GM12891 (cell line): Measurements from ENCODE around the gene PRKACA.

Experiments
- POLR2A ChIP-seq: IDR thresholded peaks from 2 replicates; pipeline ENCODE4 v1.6.1; 2011; ENCODE audit warnings: low read depth, low read length, control low read depth
- POLR2AphosphoS5 ChIP-seq: IDR thresholded peaks from 2 replicates; pipeline ENCODE4 v1.6.1; 2011; ENCODE audit warnings: low read depth, low read length, control low read depth
- POU2F2 ChIP-seq: IDR thresholded peaks from 2 replicates; pipeline ENCODE4 v1.6.1; 2011; ENCODE audit warnings: low read depth, mild to moderate bottlenecking, control low read depth, low read length, moderate library complexity
- SPI1 ChIP-seq: IDR thresholded peaks from 2 replicates; pipeline ENCODE4 v1.6.1; 2011; ENCODE audit warnings: low read depth, low read length, control low read depth
- TAF1 ChIP-seq: IDR thresholded peaks from 2 replicates; pipeline ENCODE4 v1.6.1; 2011; ENCODE audit warnings: low read depth, low read length, control low read depth

DNA sequence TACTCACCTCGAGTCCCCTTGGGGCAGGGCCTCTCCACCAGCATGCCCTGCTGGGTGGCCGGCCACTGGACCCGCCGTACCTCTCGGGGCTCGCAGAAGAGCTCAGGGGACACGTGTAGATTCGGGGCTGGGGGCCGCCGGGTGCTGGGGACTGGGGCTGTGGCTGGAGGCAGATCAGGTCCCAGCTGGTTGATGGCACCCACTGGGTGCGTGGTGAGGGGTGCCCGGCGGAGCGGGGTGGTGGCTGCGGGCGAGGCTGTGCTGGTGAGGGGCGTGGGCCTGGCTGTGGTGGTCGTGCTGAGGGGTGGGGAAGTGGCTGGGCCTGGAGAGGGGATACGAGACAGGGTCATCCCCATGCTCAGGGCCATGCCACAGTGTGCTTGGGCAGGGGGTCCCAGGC lies 43.7 kb upstream of the PRKACA start:
- no peak for TF ChIP-seq POLR2AphosphoS5
- no peak for TF ChIP-seq SPI1
- TF ChIP-seq TAF1, result no peak
- TF ChIP-seq POLR2A, result no peak
- no peak for TF ChIP-seq POU2F2
